Measurements from ENCODE around the gene DEGS2.

DNA sequence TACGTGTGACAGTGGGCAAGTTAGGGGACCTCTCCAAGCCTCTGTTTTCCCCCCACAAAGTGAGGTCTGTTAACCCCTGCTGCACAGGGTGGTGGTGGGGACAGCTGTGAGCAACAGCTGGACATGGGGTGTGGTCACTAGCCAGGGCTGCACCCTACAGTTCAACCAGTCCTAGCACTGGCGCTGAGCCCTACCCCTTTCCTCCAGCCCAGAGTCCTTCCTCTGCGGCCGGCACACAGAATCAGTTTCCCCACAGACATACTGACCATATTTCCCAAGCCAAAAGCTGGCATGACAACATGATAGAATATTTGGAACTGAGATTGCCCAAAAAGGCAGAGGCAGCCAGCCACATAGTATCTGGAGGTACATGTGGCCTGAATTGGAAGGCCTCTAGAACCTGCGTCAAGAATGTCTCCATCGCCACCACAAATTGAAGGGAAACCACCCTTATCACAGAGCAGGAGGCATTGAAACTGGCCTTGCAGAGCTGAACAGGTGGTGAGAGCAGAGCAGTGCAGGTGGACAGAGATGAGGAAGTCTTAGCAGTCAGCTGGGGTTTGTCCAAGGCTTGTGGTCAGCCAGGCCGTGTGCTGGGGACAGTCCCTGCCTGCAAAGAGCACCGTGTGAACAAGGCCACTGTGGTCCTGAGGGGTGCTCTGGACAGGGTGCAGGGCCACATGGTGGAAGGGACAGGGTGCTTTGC is 21.2 kb downstream of the DEGS2 start:
- no peak for TF ChIP-seq CTCF (IDR thresholded peaks at IDR 0.05)
- peak in 2 of 3 donors; percentile 10 to 60 for TF ChIP-seq POLR2AphosphoS5 (IDR thresholded peaks at IDR 0.05)
